H9 (cell line): ENCODE results near the gene ZNF142. TPM values are rescaled to one million over a fixed set of nuclear protein-coding genes. Genes with fewer than 3 reads are reported as not detected.

Experiments
- DNase-seq: peaks from one replicate; pipeline ENCODE4 v3.0.0-alpha.2; 2017
- H2AFZ ChIP-seq: one replicate; pipeline ENCODE4 v1.6.1; 2013; ENCODE audit warnings: mild to moderate bottlenecking, low read length, control low read depth, moderate library complexity
- H2AK5ac ChIP-seq: 2 replicates; pipeline ENCODE4 v1.6.1; 2013; ENCODE audit warnings: low read length, control low read depth, mixed read lengths; ENCODE audit not compliant: insufficient read length
- H2BK120ac ChIP-seq: one replicate; pipeline ENCODE4 v1.6.1; 2013; ENCODE audit warnings: low read depth, mild to moderate bottlenecking, low read length, control low read depth, inconsistent platforms; ENCODE audit not compliant: poor library complexity, severe bottlenecking
- H2BK12ac ChIP-seq: 2 replicates; pipeline ENCODE4 v1.6.1; 2013; ENCODE audit warnings: low read length, control low read depth, mixed read lengths, low read depth; ENCODE audit not compliant: insufficient read length
- H2BK15ac ChIP-seq: 2 replicates; pipeline ENCODE4 v1.6.1; 2013; ENCODE audit warnings: low read depth, low read length, control low read depth
- H2BK20ac ChIP-seq: one replicate; pipeline ENCODE4 v1.6.1; 2013; ENCODE audit warnings: low read depth, mild to moderate bottlenecking, low read length, control low read depth, inconsistent platforms; ENCODE audit not compliant: poor library complexity, severe bottlenecking
- H2BK5ac ChIP-seq: 2 replicates; pipeline ENCODE4 v1.6.1; 2013; ENCODE audit warnings: low read length, control low read depth, mixed read lengths; ENCODE audit not compliant: insufficient read length
- H3K14ac ChIP-seq: 2 replicates; pipeline ENCODE4 v1.6.1; 2013; ENCODE audit warnings: low read length, control low read depth; ENCODE audit not compliant: insufficient read depth
- H3K18ac ChIP-seq: 2 replicates; pipeline ENCODE4 v1.6.1; 2013; ENCODE audit warnings: low read depth, mild to moderate bottlenecking, mixed read lengths, low read length, control low read depth; ENCODE audit not compliant: insufficient read length
- H3K23ac ChIP-seq: 2 replicates; pipeline ENCODE4 v1.6.1; 2013; ENCODE audit warnings: low read length, control low read depth, mixed read lengths, low read depth; ENCODE audit not compliant: insufficient read length
- H3K23me2 ChIP-seq: 2 replicates; pipeline ENCODE4 v1.6.1; 2013; ENCODE audit warnings: low read depth, mild to moderate bottlenecking, mixed read lengths, low read length, control low read depth; ENCODE audit not compliant: insufficient read length, poor library complexity, severe bottlenecking
- H3K27ac ChIP-seq: 2 replicates; pipeline ENCODE4 v1.5.1; 2013; ENCODE audit warnings: low read length, control low read depth, mixed read lengths, low read depth; ENCODE audit not compliant: insufficient read length
- H3K27me3 ChIP-seq: 2 replicates; pipeline ENCODE4 v1.6.1; 2013; ENCODE audit warnings: low read length, control low read depth, inconsistent platforms; ENCODE audit not compliant: insufficient read depth
- H3K4ac ChIP-seq: 2 replicates; pipeline ENCODE4 v1.6.1; 2013; ENCODE audit warnings: low read depth, mild to moderate bottlenecking, control low read depth, inconsistent platforms, low read length, moderate library complexity
- H3K4me1 ChIP-seq: 2 replicates; pipeline ENCODE4 v1.6.1; 2013; ENCODE audit warnings: low read length, control low read depth, inconsistent platforms; ENCODE audit not compliant: insufficient read depth
- H3K4me2 ChIP-seq: 2 replicates; pipeline ENCODE4 v1.6.1; 2013; ENCODE audit warnings: low read length, control low read depth, mixed read lengths; ENCODE audit not compliant: insufficient read length, insufficient read depth
- H3K56ac ChIP-seq: 2 replicates; pipeline ENCODE4 v1.6.1; 2013; ENCODE audit warnings: low read depth, mild to moderate bottlenecking, mixed read lengths, low read length, control low read depth; ENCODE audit not compliant: insufficient read length
- H3K79me1 ChIP-seq: 2 replicates; pipeline ENCODE4 v1.6.1; 2013; ENCODE audit warnings: low read depth, mild to moderate bottlenecking, moderate library complexity, low read length, control low read depth, inconsistent platforms; ENCODE audit not compliant: insufficient read depth, poor library complexity, severe bottlenecking
- H3K79me2 ChIP-seq: 2 replicates; pipeline ENCODE4 v1.6.1; 2013; ENCODE audit warnings: low read length, control low read depth, inconsistent platforms; ENCODE audit not compliant: insufficient read depth
- H3K9ac ChIP-seq: 2 replicates; pipeline ENCODE4 v1.6.1; 2013; ENCODE audit warnings: low read length, control low read depth, mixed read lengths; ENCODE audit not compliant: insufficient read length; ENCODE audit errors: extremely low read depth
- H3K9me3 ChIP-seq: one replicate; pipeline ENCODE4 v1.6.1; 2013; ENCODE audit warnings: low read depth, low read length, inconsistent platforms; ENCODE audit not compliant: control insufficient read depth
- H3T11ph ChIP-seq: one replicate; pipeline ENCODE4 v1.6.1; 2013; ENCODE audit warnings: mild to moderate bottlenecking, low read length, control low read depth, inconsistent platforms
- H4K20me1 ChIP-seq: one replicate; pipeline ENCODE4 v1.6.1; 2013; ENCODE audit not compliant: control insufficient read depth, insufficient read length, insufficient read depth
- H4K5ac ChIP-seq: 2 replicates; pipeline ENCODE4 v1.6.1; 2013; ENCODE audit warnings: low read depth, mild to moderate bottlenecking, mixed read lengths, low read length, control low read depth; ENCODE audit not compliant: insufficient read length
- H4K8ac ChIP-seq: replicated peaks from 2 replicates; pipeline ENCODE4 v1.6.1; 2013; ENCODE audit warnings: low read length, control low read depth, mixed read lengths, low read depth; ENCODE audit not compliant: insufficient read length
- H4K91ac ChIP-seq: 2 replicates; pipeline ENCODE4 v1.6.1; 2013; ENCODE audit warnings: low read depth, mild to moderate bottlenecking, moderate library complexity, mixed read lengths, low read length, control low read depth; ENCODE audit not compliant: insufficient read length
- H3K27ac Mint-ChIP-seq, 3 experiments: 2 replicates in 2 of 3; 3 replicates in 1 of 3; pipeline ENCODE4 v1.8.0; 2020 to 2021; ENCODE audit warnings: mixed read lengths in 3 of 3, mild to moderate bottlenecking in 1 of 3, moderate library complexity in 1 of 3
- H3K27me3 Mint-ChIP-seq: 2 replicates; pipeline ENCODE4 v1.8.0; 2021; ENCODE audit warnings: low read depth, mild to moderate bottlenecking, moderate library complexity, mixed read lengths
- H3K36me3 Mint-ChIP-seq, 3 experiments: 2 replicates in 2 of 3; 3 replicates in 1 of 3; pipeline ENCODE4 v1.8.0; 2020 to 2021; ENCODE audit warnings: low read depth in 3 of 3, mixed read lengths in 3 of 3; ENCODE audit not compliant: insufficient read depth in 1 of 3
- H3K4me1 Mint-ChIP-seq, 2 experiments: 2 replicates each; pipeline ENCODE4 v1.8.0; 2020; ENCODE audit warnings: mixed read lengths in 2 of 2
- H3K4me3 Mint-ChIP-seq, 2 experiments: 2 replicates in 1 of 2; 3 replicates in 1 of 2; pipeline ENCODE4 v1.8.0; 2020 to 2021; ENCODE audit warnings: mild to moderate bottlenecking in 2 of 2, mixed read lengths in 2 of 2, moderate library complexity in 1 of 2
- H3K9me3 Mint-ChIP-seq, 2 experiments: 2 replicates in 1 of 2; 3 replicates in 1 of 2; pipeline ENCODE4 v1.8.0; 2020; ENCODE audit warnings: mild to moderate bottlenecking in 2 of 2, mixed read lengths in 2 of 2, moderate library complexity in 1 of 2
- CTCF ChIP-seq: fragments of 200-600 bp; sonication (generic); conservative IDR thresholded peaks from 3 replicates; pipeline ENCODE4 v1.8.0; 2021; ENCODE audit warnings: antibody characterized with exemption, mild to moderate bottlenecking
- WGBS: extraction: QIAGEN DNeasy Blood & Tissue Kit; methylation state at CpG from one replicate; pipeline ENCODE4 v1.1.7; 2013; ENCODE audit warnings: missing lambda C conversion rate, low lambda C conversion rate, mixed read lengths; ENCODE audit not compliant: insufficient read length; ENCODE audit errors: extremely low coverage; 5-methylcytosine and 5-hydroxymethylcytosine counted together
- total RNA-seq: library from RNA; stranded (reverse); gene quantifications from 2 replicates; pipeline ENCODE4 v1.2.1, GENCODE V29; 2021

ZNF142 gene
- total RNA-seq, 1 experiment from 2014 or later: 43.4 TPM

- no peaks in the 10 kb centered on the region for H4K20me1 ChIP-seq
- H3K4ac ChIP-seq: no peak within 1 kb of the TSS
- no peak within 1 kb of the TSS for H3T11ph ChIP-seq
- H2AK5ac ChIP-seq: no peak within 1 kb of the TSS
- H4K5ac ChIP-seq: no peak within 1 kb of the TSS
- H3K4me1 ChIP-seq: no peaks in the 10 kb centered on the region
- H3K79me2 ChIP-seq: no peaks in the 10 kb centered on the region
- H4K91ac ChIP-seq: no peak within 1 kb of the TSS
- no peak within 1 kb of the TSS for H2BK15ac ChIP-seq
- H2BK12ac ChIP-seq: no peak within 1 kb of the TSS
- no peaks in the 10 kb centered on the region for H3K27me3 ChIP-seq
- Mint-ChIP-seq H3K9me3 (no peaks in the 10 kb centered on the region), H3K4me3 (peak within 1 kb of the TSS in 1 of 2 experiments; percentile 17; a peak in 1 of 5 replicates), H3K36me3 (no peaks in the 10 kb centered on the region; a peak in 1 of 7 replicates), H3K4me1 (peaks cover 10 to 13% of the 10 kb centered on the region in 2 experiments), H3K27ac (peak within 1 kb of the TSS; percentile 1 to 47 (median 37); a peak in 4 of 7 replicates), H3K27me3 (no peaks in the 10 kb centered on the region; the same call in 1 of the 2 replicates)
- H3K14ac ChIP-seq: no peak within 1 kb of the TSS
- H3K23ac ChIP-seq: no peak within 1 kb of the TSS
- H3K56ac ChIP-seq: no peak within 1 kb of the TSS
- DNase-seq: peak; percentile 44
- no peak within 1 kb of the TSS for H2BK5ac ChIP-seq
- H2AFZ ChIP-seq: no peak within 1 kb of the TSS
- no peaks in the 10 kb centered on the region for H3K79me1 ChIP-seq
- H3K9me3 ChIP-seq: no peaks in the 10 kb centered on the region
- H4K8ac ChIP-seq: no peak within 1 kb of the TSS
- H3K4me2 ChIP-seq: no peak within 1 kb of the TSS
- H3K18ac ChIP-seq: no peak within 1 kb of the TSS
- H2BK120ac ChIP-seq: no peak within 1 kb of the TSS
- no CpG with 5 or more reads among the region's 8 CpGs for WGBS
- H3K9ac ChIP-seq: no peak within 1 kb of the TSS
- H2BK20ac ChIP-seq: no peak within 1 kb of the TSS
- TF ChIP-seq CTCF: no peak
- H3K27ac ChIP-seq: no peak within 1 kb of the TSS
- H3K23me2 ChIP-seq: no peaks in the 10 kb centered on the region
Observed at GRCh38 chr2:218607436-218608115, 51.8 kb downstream of the ZNF142 start, which contains the start of gene PLCD4. Gene PLCD4 (plus strand): TSS chr2:218607899. CDS start chr2:218615740, 7,841 bp downstream.
